KMS-11 (cell line): ENCODE data around the gene NOM1.

Experiments used
- H2AFZ ChIP-seq: fragments of 200-600 bp; sonication (generic); 2 replicates; pipeline ENCODE4 v1.6.1; 2016; ENCODE audit warnings: antibody characterized with exemption, mixed run types, low read depth
- H3K27ac ChIP-seq: fragments of 200-600 bp; sonication (generic); 2 replicates; pipeline ENCODE4 v1.6.1; 2016; ENCODE audit warnings: mild to moderate bottlenecking, mixed run types
- H3K27me3 ChIP-seq: fragments of 200-600 bp; sonication (generic); 2 replicates; pipeline ENCODE4 v1.6.1; 2017; ENCODE audit warnings: mild to moderate bottlenecking, low read depth, mixed run types, moderate library complexity; ENCODE audit not compliant: insufficient read depth
- H3K36me3 ChIP-seq: fragments of 200-600 bp; sonication (generic); 2 replicates; pipeline ENCODE4 v1.6.1; 2017; ENCODE audit warnings: mild to moderate bottlenecking, mixed run types; ENCODE audit not compliant: insufficient read depth
- H3K4me1 ChIP-seq: fragments of 200-600 bp; sonication (generic); 2 replicates; pipeline ENCODE4 v1.6.1; 2016; ENCODE audit warnings: mild to moderate bottlenecking, low read depth, mixed run types; ENCODE audit not compliant: poor library complexity, severe bottlenecking
- H3K4me2 ChIP-seq: fragments of 200-600 bp; sonication (generic); 2 replicates; pipeline ENCODE4 v1.7.0; 2016; ENCODE audit warnings: mild to moderate bottlenecking, mixed run types
- H3K4me3 ChIP-seq: fragments of 200-600 bp; sonication (generic); IDR thresholded peaks from 2 replicates; pipeline ENCODE4 v1.6.1; 2017; ENCODE audit warnings: low read depth, low read length, mixed read lengths; ENCODE audit not compliant: insufficient read depth
- H3K79me2 ChIP-seq: fragments of 200-600 bp; sonication (generic); 2 replicates; pipeline ENCODE4 v1.6.1; 2016; ENCODE audit warnings: low read depth, mixed run types; ENCODE audit not compliant: insufficient read depth
- H3K9ac ChIP-seq: fragments of 200-600 bp; sonication (generic); 2 replicates; pipeline ENCODE4 v1.6.1; 2016; ENCODE audit warnings: mild to moderate bottlenecking, mixed run types
- H4K20me1 ChIP-seq: fragments of 200-600 bp; sonication (generic); 2 replicates; pipeline ENCODE4 v1.6.1; 2016; ENCODE audit warnings: mild to moderate bottlenecking, mixed run types; ENCODE audit not compliant: insufficient read depth
- CTCF ChIP-seq: fragments of 200-600 bp; sonication (generic); conservative IDR thresholded peaks from 2 replicates; pipeline ENCODE4 v1.6.1; 2017; ENCODE audit warnings: low read depth, mild to moderate bottlenecking, antibody characterized with exemption, low read length, moderate library complexity, mixed read lengths

NOM1 gene

GRCh38 chr7:157007470-157008066 lies 58.1 kb downstream of the NOM1 start:
- Histone ChIP-seq H4K20me1 (no peaks in the 10 kb centered on the region), H3K36me3 (peaks cover 7% of the 10 kb centered on the region; the same call in 1 of the 2 replicates), H2AFZ (no peak overlapping the region), H3K4me3 (no peak overlapping the region), H3K9ac (no peak overlapping the region), H3K4me2 (peak overlapping the region; percentile 66), H3K79me2 (peaks cover 59% of the 10 kb centered on the region), H3K4me1 (peaks cover 21% of the 10 kb centered on the region), H3K27me3 (no peaks in the 10 kb centered on the region), H3K27ac (no peak overlapping the region)
- no peak for TF ChIP-seq CTCF

GRCh38 chr7:157008206-157009169 lies 59.0 kb downstream of the NOM1 start:
- peaks cover 7% of the 10 kb centered on the region; the same call in 1 of the 2 replicates for H3K36me3 ChIP-seq
- peak overlapping the region; percentile 66 for H3K4me2 ChIP-seq
- H3K79me2 ChIP-seq: peaks cover 68% of the 10 kb centered on the region
- TF ChIP-seq CTCF: no peak
- H3K4me1 ChIP-seq: peaks cover 31% of the 10 kb centered on the region
- H3K9ac ChIP-seq: peak overlapping the region; percentile 59; the same call in 1 of the 2 replicates
- H3K27me3 ChIP-seq: no peaks in the 10 kb centered on the region
- no peak overlapping the region for H3K4me3 ChIP-seq
- H3K27ac ChIP-seq: no peak overlapping the region
- no peaks in the 10 kb centered on the region for H4K20me1 ChIP-seq
- peak overlapping the region; percentile 15; the same call in 1 of the 2 replicates for H2AFZ ChIP-seq

- peaks cover 76% of the 10 kb centered on the region for H3K79me2 ChIP-seq
These were observed 59.8 kb downstream of the NOM1 start for GRCh38 chr7:157009170-157009777.

More at GRCh38 chr7:157009170-157009777, 59.8 kb downstream of the NOM1 start:
- Histone ChIP-seq H2AFZ (peak overlapping the region; percentile 15; the same call in 1 of the 2 replicates), H3K4me3 (no peak overlapping the region), H3K4me2 (peak overlapping the region; percentile 66), H3K27me3 (no peaks in the 10 kb centered on the region), H3K4me1 (peaks cover 38% of the 10 kb centered on the region), H4K20me1 (no peaks in the 10 kb centered on the region), H3K9ac (peak overlapping the region; percentile 59), H3K27ac (no peak overlapping the region; the same call in 1 of the 2 replicates), H3K36me3 (peaks cover 7% of the 10 kb centered on the region; the same call in 1 of the 2 replicates)
- no peak for TF ChIP-seq CTCF
